Natural killer cell (primary cell): Measurements from ENCODE around the gene SH3PXD2B. TPM values are rescaled to one million over a fixed set of nuclear protein-coding genes. Genes with fewer than 3 reads are reported as not detected.

Experiments
- ATAC-seq, 3 donors: fragments of 150-1000 bp in 2 of 3; fragments of 200-7000 bp in 1 of 3; cut with Tn5 transposase; 1 replicate in 1 of 3; 2 replicates in 2 of 3; pipeline ENCODE4 v1.10.0; 2021; ENCODE audit warnings: mild to moderate bottlenecking in 2 of 3, moderate library complexity in 2 of 3
- DNase-seq, 2 donors: peaks; one replicate each; pipeline versions ENCODE4 v3.0.0 to v3.0.0-alpha.2; 2013 to 2021; ENCODE audit warnings: mixed read lengths in 1 of 2
- H3K27ac ChIP-seq: one replicate; pipeline ENCODE4 v1.5.1; 2013; ENCODE audit warnings: mild to moderate bottlenecking, low read length
- H3K27me3 ChIP-seq: one replicate; pipeline ENCODE4 v1.6.1; 2013; ENCODE audit warnings: low read length; ENCODE audit not compliant: control insufficient read depth, insufficient read depth
- H3K36me3 ChIP-seq: one replicate; pipeline ENCODE4 v1.6.1; 2013; ENCODE audit warnings: low read length; ENCODE audit not compliant: control insufficient read depth, insufficient read depth
- H3K4me1 ChIP-seq: one replicate; pipeline ENCODE4 v1.6.1; 2013; ENCODE audit warnings: low read length; ENCODE audit not compliant: control insufficient read depth, insufficient read depth
- H3K4me3 ChIP-seq: one replicate; pipeline ENCODE4 v1.5.1; 2013; ENCODE audit warnings: low read length
- H3K9me3 ChIP-seq: one replicate; pipeline ENCODE4 v1.6.1; 2013; ENCODE audit warnings: low read length; ENCODE audit not compliant: control insufficient read depth, insufficient read depth
- H3K27ac Mint-ChIP-seq, 2 donors: one replicate each; pipeline ENCODE4 v1.8.0; 2022; ENCODE audit warnings: mild to moderate bottlenecking in 2 of 2, mixed read lengths in 2 of 2, moderate library complexity in 1 of 2
- H3K27me3 Mint-ChIP-seq, 2 donors: one replicate each; pipeline ENCODE4 v1.8.0; 2022; ENCODE audit warnings: low read depth in 2 of 2, mixed read lengths in 2 of 2
- H3K36me3 Mint-ChIP-seq: one replicate; pipeline ENCODE4 v1.8.0; 2022; ENCODE audit warnings: mixed read lengths
- H3K4me1 Mint-ChIP-seq, 2 donors: one replicate each; pipeline ENCODE4 v1.8.0; 2022; ENCODE audit warnings: mixed read lengths in 2 of 2
- H3K4me3 Mint-ChIP-seq: one replicate; pipeline ENCODE4 v1.8.0; 2022; ENCODE audit warnings: mild to moderate bottlenecking, moderate library complexity, mixed read lengths
- H3K9me3 Mint-ChIP-seq, 2 donors: one replicate each; pipeline ENCODE4 v1.8.0; 2022; ENCODE audit warnings: mixed read lengths in 2 of 2
- CTCF ChIP-seq: fragments of 200-600 bp; IDR thresholded peaks from one replicate; pipeline ENCODE4 v1.8.0; 2022; ENCODE audit warnings: antibody characterized with exemption
- WGBS: methylation state at CpG from one replicate; pipeline ENCODE4 v1.1.7; 2013; ENCODE audit warnings: missing lambda C conversion rate; ENCODE audit not compliant: insufficient coverage; 5-methylcytosine and 5-hydroxymethylcytosine counted together
- intact Hi-C: fragments of 100-400 bp; cut with micrococcal nuclease; formaldehyde crosslinking; loops from one replicate; pipeline ENCODE4 v1.14.2; 2022
- total RNA-seq, 4 donors: library from RNA; stranded (reverse); fragments of 120-200 nt in 1 of 4; gene quantifications; one replicate each; pipeline versions ENCODE4 v1.2.3 to v1.2.4, GENCODE V29; 2013 to 2022

The SH3PXD2B gene
- total RNA-seq, 3 donors from 2014 or later (not counting 1 experiment from before 2014, with no cell fraction given), result 0.25 to 0.35 TPM; not detected in 1

- no peak for ATAC-seq
- H3K4me1 Mint-ChIP-seq, result no peaks in the 10 kb centered on the region
- H3K27me3 ChIP-seq, result no peaks in the 10 kb centered on the region
- no peaks in the 10 kb centered on the region for H3K27me3 Mint-ChIP-seq
- no peaks in the 10 kb centered on the region for H3K9me3 ChIP-seq
- TF ChIP-seq CTCF, result no peak
- H3K4me3 ChIP-seq, result no peak overlapping the region
- no peak overlapping the region for H3K4me3 Mint-ChIP-seq
- no peak overlapping the region for H3K27ac Mint-ChIP-seq
- DNase-seq, result no peak
- intact Hi-C loops, result no loop called here
- no peaks in the 10 kb centered on the region for H3K4me1 ChIP-seq
- H3K9me3 Mint-ChIP-seq, result no peaks in the 10 kb centered on the region
- WGBS, result 77% methylated on average over 4 of the region's 4 CpGs
- H3K27ac ChIP-seq, result no peak overlapping the region
- no peaks in the 10 kb centered on the region for H3K36me3 Mint-ChIP-seq
- no peaks in the 10 kb centered on the region for H3K36me3 ChIP-seq
Measured at GRCh38 chr5:172319708-172320441, 134.4 kb downstream of the SH3PXD2B start.

- no peaks in the 10 kb centered on the region for H3K4me1 Mint-ChIP-seq
- intact Hi-C loops, result no loop called here
Measured at GRCh38 chr5:172315587-172316493, 138.5 kb downstream of the SH3PXD2B start.

GRCh38 chr5:172313915-172314314 is 140.4 kb downstream of the SH3PXD2B start:
- Mint-ChIP-seq H3K9me3 (no peaks in the 10 kb centered on the region), H3K27me3 (peaks cover 0 to 10% of the 10 kb centered on the region in 2 donors), H3K4me1 (no peaks in the 10 kb centered on the region), H3K4me3 (no peak overlapping the region), H3K36me3 (no peaks in the 10 kb centered on the region), H3K27ac (no peak overlapping the region)
- TF ChIP-seq CTCF, result no peak
- WGBS, result 79% methylated on average over 4 of the region's 4 CpGs
- Histone ChIP-seq H3K36me3 (no peaks in the 10 kb centered on the region), H3K9me3 (no peaks in the 10 kb centered on the region), H3K27ac (no peak overlapping the region), H3K27me3 (no peaks in the 10 kb centered on the region), H3K4me3 (no peak overlapping the region), H3K4me1 (no peaks in the 10 kb centered on the region)
- no peak for ATAC-seq
- intact Hi-C loops, result no loop called here
- no peak for DNase-seq

More at GRCh38 chr5:172315587-172316493, 138.5 kb downstream of the SH3PXD2B start:
- Histone ChIP-seq H3K4me1 (no peaks in the 10 kb centered on the region), H3K4me3 (no peak overlapping the region), H3K36me3 (no peaks in the 10 kb centered on the region), H3K27me3 (no peaks in the 10 kb centered on the region), H3K9me3 (no peaks in the 10 kb centered on the region), H3K27ac (no peak overlapping the region)
- ATAC-seq (no peak), DNase-seq (no peak)
- no peak overlapping the region for H3K4me3 Mint-ChIP-seq
- H3K36me3 Mint-ChIP-seq, result no peaks in the 10 kb centered on the region
- H3K9me3 Mint-ChIP-seq, result no peaks in the 10 kb centered on the region
- WGBS, result 95% methylated on average over 11 of the region's 11 CpGs
- no peak overlapping the region for H3K27ac Mint-ChIP-seq
- no peak for TF ChIP-seq CTCF
- no peaks in the 10 kb centered on the region for H3K27me3 Mint-ChIP-seq
